Cortex of kidney (tissue), 1 donor: Measurements from ENCODE around the gene BPGM.

ENCODE experiments used
- DNase-seq: peaks from one replicate; lab custom pipeline; 2025; lab: John Stamatoyannopoulos, UW

The BPGM gene

GRCh38 chr7:134720091-134720935 lies 73.7 kb downstream of the BPGM start:
- DNase-seq = no peak

- DNase-seq = no peak
These were observed 74.5 kb downstream of the BPGM start for GRCh38 chr7:134721171-134721570.

- DNase-seq = no peak
These were observed 76.2 kb downstream of the BPGM start for GRCh38 chr7:134722786-134723322.

GRCh38 chr7:134723892-134724291 lies 77.2 kb downstream of the BPGM start:
- no peak for DNase-seq

GRCh38 chr7:134724606-134725005 lies 78.0 kb downstream of the BPGM start:
- DNase-seq = no peak

- no peak for DNase-seq
These were observed 79.9 kb downstream of the BPGM start for GRCh38 chr7:134726581-134726980.

GRCh38 chr7:134727711-134728110 lies 81.1 kb downstream of the BPGM start:
- DNase-seq = no peak
